ENCODE results near the gene SDHAF3. TPM values are rescaled to one million over a fixed set of nuclear protein-coding genes. Genes with fewer than 3 reads are reported as not detected.
A peak's percentile ranks its signal among the peaks of the same experiment; 100 is the strongest.

Gene SDHAF3
- total RNA-seq, 6 experiments from 2014 or later, result 8.5 to 15.5 (median 12.1) TPM

DNA sequence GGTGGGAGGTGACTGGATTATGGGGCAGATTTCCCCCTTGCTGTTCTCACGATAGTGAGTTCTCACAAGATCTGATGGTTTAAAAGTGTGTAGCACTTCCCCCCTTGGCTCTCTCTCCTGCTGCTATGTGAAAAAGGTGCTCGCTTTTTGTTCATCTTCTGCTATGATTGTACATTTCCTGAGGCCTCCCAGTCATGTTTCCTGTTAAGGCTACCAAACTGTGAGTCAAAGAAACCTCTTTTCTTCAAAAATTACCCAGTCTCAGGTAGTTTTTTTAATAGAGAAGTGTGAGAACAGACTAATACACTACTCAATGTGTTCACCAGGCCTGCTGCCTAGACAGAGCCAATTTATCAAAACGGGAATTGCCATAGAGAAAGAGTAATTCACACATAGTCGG is 49.7 kb downstream of the SDHAF3 start:
- TF ChIP-seq POLR2A (IDR thresholded peaks at IDR 0.05), result no peak
- TF ChIP-seq, protein P1, sequence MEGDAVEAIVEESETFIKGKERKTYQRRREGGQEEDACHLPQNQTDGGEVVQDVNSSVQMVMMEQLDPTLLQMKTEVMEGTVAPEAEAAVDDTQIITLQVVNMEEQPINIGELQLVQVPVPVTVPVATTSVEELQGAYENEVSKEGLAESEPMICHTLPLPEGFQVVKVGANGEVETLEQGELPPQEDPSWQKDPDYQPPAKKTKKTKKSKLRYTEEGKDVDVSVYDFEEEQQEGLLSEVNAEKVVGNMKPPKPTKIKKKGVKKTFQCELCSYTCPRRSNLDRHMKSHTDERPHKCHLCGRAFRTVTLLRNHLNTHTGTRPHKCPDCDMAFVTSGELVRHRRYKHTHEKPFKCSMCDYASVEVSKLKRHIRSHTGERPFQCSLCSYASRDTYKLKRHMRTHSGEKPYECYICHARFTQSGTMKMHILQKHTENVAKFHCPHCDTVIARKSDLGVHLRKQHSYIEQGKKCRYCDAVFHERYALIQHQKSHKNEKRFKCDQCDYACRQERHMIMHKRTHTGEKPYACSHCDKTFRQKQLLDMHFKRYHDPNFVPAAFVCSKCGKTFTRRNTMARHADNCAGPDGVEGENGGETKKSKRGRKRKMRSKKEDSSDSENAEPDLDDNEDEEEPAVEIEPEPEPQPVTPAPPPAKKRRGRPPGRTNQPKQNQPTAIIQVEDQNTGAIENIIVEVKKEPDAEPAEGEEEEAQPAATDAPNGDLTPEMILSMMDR (IDR thresholded peaks at IDR 0.05), result no peak
- intact Hi-C loops (cut with DNase I), result no loop called here
- WGBS (ENCODE audit: insufficient coverage, low coverage, low lambda C conversion rate, missing lambda C conversion rate), result 88% methylated on average over 4 of the region's 4 CpGs
- ATAC-seq (no peak), DNase-seq (no peak)
- no peaks in the 10 kb centered on the region for H3K9me3 ChIP-seq
- no peaks in the 10 kb centered on the region for H3K36me3 ChIP-seq
- no peaks in the 10 kb centered on the region for H3K4me1 ChIP-seq
- H3K4me3 ChIP-seq, result no peak overlapping the region
- no peaks in the 10 kb centered on the region for H3K27me3 ChIP-seq
- no peak overlapping the region for H3K27ac ChIP-seq

GRCh38 chr7:97167749-97168148 is 50.3 kb downstream of the SDHAF3 start:
- Histone ChIP-seq H3K27ac (no peak overlapping the region), H3K4me3 (no peak overlapping the region), H3K9me3 (no peaks in the 10 kb centered on the region), H3K4me1 (no peaks in the 10 kb centered on the region), H3K36me3 (no peaks in the 10 kb centered on the region), H3K27me3 (no peaks in the 10 kb centered on the region)
- WGBS (ENCODE audit: insufficient coverage, low coverage, low lambda C conversion rate, missing lambda C conversion rate), result 67% methylated on average over 3 of the region's 3 CpGs
- intact Hi-C loops (cut with DNase I), result no loop called here
- DNase-seq (no peak), ATAC-seq (no peak)
- TF ChIP-seq, protein P1 (IDR thresholded peaks at IDR 0.05), result no peak
- TF ChIP-seq POLR2A (IDR thresholded peaks at IDR 0.05), result no peak

GRCh38 chr7:97174303-97174702 is 56.8 kb downstream of the SDHAF3 start:
- Histone ChIP-seq H3K4me1 (no peaks in the 10 kb centered on the region), H3K36me3 (no peaks in the 10 kb centered on the region), H3K9me3 (no peaks in the 10 kb centered on the region), H3K27ac (no peak overlapping the region), H3K27me3 (no peaks in the 10 kb centered on the region), H3K4me3 (no peak overlapping the region)
- TF ChIP-seq POLR2A (IDR thresholded peaks at IDR 0.05), result no peak
- TF ChIP-seq, protein P1 (IDR thresholded peaks at IDR 0.05), result no peak
- intact Hi-C loops (cut with DNase I), result no loop called here
- DNase-seq, result no peak
- peak in 3 of 4 donors; percentile 23 to 33 (median 24) for ATAC-seq

DNA sequence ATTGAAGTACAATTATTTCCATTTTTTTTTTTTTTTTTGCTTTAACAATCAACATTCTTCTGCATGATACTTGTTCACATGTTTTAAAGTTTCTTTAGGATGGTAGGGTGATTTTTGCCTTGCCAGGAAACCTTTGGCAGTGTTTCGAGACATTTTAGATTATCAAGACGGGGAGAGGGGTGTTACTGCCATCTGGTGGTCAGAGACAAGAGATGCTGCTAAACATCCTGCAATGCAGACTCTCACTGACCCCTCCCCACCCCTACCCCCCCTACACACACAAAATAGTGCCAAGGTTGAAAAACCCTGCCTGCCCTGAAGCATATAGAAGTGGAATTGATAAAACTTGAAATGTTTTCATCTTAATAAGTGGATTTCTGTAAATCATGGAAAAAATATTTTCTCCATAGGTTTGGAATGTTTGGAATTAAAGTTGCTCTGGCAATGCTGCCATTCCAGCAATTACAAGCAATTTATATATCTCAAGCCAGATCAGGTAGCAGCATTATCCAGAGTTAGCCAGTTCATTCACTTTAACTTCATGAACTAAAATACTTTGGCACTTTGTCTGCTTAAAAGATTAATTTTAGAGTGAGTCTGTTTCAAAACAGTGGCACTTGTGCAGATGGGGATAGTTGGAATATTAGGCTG is 62.1 kb downstream of the SDHAF3 start:
- DNase-seq, result peak in 1 of 3 donors; percentile 58
- Histone ChIP-seq H3K9me3 (no peaks in the 10 kb centered on the region), H3K27me3 (no peaks in the 10 kb centered on the region), H3K4me1 (no peaks in the 10 kb centered on the region), H3K36me3 (no peaks in the 10 kb centered on the region), H3K27ac (no peak overlapping the region), H3K4me3 (no peak overlapping the region)
- no peak for TF ChIP-seq POLR2A (IDR thresholded peaks at IDR 0.05)
- TF ChIP-seq, protein P1 (IDR thresholded peaks at IDR 0.05), result peak; percentile 48 to 83 (median 82)
- peak; percentile 89 to 95 (median 92) for ATAC-seq
- 3% methylated on average over 2 of the region's 2 CpGs for WGBS (ENCODE audit: insufficient coverage, low coverage, low lambda C conversion rate, missing lambda C conversion rate)
- intact Hi-C loops (cut with DNase I), result no loop called here

All from right lobe of liver (tissue), 6 donors.